Effector CD8-positive, alpha-beta T cell (primary cell): ENCODE data around the gene ARFIP1.
"Not testable (repeated sequence)": the region's sequence is repeated elsewhere in the genome, so short reads cannot be mapped to it uniquely, and the experiment has no call there.

Source experiments
- DNase-seq: peaks from one replicate; lab custom pipeline; 2025; lab: John Stamatoyannopoulos, UW

The ARFIP1 gene

DNA sequence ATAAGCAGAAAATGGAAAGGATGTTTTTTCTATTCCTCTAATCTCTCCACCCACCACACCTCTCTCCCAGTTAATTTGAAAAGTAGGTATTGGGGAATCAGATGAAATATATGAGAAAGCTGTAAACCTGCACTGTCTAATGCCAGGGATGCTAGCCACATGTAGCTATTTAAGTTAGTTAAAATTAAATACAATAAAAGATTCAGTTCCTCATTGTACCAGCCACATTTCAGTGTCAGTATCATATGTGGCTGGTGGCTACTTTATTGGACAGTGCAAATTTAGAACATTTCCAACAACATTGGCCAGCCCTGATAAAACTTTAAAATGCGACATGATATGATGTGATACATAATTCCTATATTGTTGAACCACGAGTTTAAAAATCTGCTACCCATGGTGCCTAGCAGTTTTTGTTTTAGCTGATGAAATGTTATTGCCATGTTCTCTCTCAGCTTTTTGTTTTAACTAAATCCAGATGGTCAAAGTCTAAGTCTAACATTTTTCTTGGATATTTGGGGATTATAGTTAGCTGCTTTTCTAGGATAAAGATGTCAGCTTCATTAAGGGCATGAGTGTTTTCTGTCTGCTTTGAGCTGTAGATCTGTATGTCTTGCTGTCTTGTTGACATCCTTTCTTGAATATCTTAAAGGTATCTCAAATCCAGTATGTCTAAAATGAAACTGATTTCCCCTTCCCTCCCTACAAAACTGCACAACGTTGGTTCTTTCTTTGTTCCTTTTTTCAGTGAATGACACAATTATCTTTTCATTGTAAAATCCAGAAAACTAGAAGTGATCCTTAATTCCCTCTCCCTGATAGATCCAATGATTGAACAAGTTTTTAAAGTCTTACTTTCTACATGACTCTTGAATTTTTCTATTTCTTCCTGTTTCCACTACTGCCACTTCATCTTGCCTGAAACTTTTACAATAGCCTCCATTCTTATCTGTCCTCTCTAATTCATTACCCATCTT is 6.2 kb downstream of the ARFIP1 start:
- no peak for DNase-seq

DNA sequence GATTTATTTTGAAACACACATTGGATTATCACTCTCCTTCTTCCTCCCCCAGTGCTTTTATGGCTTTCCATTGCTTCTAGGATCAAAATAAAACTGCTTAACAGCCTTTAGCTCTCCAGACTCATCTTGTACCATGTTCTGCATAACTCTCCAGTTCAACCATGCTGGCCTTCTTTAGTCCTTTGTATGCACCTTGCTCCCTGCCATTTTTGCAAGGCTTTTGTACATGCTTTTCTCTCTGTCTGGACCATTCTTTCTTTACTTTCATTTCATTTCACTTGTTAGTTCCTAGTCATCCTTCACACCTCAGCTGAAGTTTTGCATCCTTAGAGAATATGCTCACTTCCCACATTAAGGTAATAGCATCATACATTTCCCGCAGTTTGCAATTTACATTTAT is 6.9 kb downstream of the ARFIP1 start:
- DNase-seq = no peak

DNA sequence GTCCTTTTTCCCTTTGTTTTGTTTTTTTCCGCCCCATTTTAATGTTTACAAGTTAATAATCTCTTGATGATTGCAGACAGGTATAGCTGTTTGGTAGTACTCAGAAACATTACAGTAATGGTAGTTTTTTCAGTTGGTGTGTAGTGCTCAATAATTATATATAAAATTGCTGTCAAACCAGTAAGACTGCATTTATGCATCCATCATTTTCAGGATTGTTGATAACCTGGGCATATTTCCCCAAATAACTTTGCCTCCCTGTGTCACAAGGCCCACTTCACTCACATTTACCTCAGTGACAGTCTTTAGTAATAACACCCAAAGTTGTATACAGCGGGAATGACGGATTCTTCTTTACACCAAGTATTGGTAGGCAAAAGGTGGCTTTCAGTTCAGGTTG is 16.1 kb downstream of the ARFIP1 start:
- no peak for DNase-seq

DNA sequence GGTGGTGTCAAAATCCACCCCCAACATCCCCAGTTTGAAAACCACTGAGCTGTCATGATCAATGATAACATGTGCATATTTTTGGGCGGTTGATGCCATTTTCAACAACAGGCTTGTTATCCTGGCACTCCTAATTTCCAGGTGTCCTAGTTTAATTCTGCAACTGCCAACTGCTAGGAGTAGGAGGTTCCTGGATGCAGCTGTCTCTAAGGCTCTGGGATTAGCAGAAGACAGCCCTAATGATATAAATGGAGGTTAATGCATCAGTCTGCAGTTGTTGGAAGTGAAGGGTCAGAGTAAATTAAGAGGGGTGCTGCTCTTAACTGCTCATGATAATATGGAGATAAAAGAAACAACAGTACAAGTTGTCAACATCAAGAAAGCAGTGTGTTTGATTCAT is 23.8 kb downstream of the ARFIP1 start:
- DNase-seq = no peak

DNA sequence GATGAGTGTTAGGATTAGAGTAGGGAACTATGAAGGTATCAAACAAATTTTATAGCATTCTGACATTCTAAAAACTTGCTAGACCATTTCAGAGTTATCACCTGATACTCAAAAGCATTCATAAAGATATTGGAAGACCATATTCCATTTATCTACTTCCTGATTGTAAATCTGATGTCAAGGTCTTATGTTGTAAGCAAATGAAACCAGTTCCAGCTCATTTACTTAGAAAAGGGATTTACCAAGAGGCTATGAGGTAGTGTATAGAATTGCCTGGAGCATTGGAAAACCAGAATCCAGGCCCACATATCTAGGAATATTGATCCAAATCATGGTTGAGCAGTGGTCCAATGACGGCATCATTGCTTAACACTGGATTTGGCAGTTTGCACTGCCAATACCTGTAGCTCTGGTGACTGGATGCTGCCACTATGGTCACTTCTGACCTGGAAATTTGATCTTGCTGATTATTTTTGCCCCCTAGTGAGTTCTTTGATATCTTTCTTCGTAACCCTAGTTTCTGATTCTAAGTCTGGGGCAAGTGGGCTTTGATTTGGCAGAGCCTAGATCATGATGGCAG is 25.4 kb downstream of the ARFIP1 start:
- no peak for DNase-seq

DNA sequence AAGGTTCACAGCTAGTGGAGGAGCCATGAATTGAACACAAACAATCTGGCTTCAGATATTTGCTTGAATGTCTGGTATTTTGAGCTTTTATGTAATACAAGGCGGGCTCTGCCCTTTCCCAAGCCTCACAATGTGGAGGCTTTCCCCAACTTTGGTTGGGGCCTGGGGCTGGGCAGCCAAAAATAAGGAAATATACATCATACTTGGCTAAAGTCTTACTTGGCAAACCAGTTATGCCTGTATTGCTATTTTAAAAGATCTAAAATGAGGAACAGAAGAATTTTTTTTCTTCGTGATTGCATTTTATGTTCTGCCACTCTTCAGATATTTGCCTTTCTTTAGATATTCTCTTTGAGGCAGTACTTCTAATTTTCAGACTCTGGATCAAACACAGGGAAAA is 26.1 kb downstream of the ARFIP1 start:
- no peak for DNase-seq

DNA sequence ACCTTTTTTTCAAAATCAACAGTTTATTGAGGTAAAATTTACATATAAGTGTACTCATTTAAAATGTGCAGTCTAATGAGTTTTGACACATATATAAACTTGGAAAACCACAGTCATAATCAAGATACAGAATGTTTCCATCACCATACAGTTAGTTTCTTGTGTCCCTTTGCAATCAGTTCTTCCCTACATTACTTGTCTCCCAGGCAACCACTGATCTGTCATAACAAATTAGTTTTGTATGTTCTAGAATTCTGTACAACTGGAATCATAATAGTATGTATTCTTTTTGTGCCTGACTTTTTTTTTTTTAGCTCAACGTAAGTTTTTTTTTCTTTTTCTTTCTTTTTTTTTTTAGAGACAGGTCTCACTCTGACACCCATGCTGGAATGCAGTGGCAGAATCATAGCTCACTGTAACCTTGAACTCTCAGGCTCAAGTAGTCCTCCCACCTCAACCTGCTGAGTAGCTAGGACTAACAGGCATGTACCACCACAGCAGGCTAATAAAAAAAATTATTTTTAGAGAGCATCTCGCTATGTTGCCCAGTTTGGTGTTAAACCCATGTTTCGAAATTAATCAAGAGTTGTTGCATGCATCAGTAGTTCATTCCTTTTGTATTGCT is 26.9 kb downstream of the ARFIP1 start:
- DNase-seq = no peak

DNA sequence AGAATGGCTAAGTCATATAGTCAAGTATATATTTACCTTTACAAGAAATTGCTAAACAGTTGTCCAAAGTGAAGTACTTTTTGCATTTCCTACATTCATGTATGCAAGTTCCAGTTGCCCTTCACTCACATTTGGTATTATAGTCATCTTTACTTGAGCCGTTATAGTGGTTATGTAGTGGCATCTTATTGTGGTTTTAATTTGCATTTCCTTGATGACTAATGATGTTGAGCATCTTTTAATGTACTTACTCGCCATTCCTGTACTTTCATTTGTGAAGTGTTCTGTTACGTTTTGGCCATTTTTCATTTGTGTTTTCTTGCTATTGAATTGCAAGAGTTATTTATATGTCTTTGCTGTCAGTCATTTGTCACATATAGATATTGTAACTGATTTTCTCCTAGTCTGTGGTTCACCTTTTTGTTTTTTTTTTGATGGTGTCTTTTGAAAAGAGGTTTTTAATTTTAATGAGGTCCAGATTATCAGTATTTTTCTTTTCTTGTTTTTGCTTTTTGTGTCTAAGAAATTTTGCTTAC is 27.6 kb downstream of the ARFIP1 start:
- DNase-seq = no peak

DNA sequence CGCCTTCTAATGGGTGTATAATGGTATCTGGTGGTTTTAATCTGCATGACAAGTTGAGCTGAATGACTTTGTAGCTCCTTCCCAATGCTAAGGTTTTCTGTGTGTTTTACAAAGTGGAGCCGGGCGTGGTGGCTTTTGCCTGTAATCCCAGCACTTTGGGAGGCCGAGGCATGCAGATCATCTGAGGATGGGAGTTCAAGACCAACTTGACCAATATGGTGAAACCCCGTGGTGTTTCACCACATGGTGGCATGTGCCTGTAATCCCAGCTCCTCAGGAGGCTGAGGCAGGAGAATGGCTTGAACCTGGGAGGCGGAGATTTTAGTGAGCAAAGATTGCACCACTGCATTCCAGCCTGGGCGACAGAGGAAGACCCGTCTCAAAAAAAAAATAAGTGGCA is 28.9 kb downstream of the ARFIP1 start:
- no peak for DNase-seq

DNA sequence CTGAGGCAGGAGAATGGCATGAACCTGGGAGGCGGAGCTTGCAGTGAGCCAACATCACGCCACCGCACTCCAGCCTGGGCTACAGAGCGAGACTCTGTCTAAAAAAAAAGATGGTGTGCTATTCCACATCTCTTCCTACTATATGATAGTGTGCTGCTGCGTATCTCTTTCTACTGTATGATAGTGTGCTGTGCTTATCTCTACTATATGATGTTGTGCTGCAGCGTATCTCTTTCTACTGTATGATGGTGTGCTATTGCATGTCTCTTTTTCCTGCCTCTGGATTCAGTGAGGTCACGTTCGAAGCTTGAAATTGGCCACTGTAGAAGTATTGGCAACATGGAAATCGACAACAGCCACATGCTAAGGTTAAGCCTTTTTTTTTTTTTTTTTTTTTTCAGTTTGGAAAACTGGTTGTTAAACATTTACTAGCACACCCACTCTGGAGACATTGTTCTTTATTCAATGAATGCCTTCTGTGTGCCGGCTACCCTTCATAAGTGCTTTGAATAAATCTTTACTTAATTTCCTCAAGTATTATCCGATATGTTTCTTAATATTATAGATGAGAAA is 31.0 kb downstream of the ARFIP1 start:
- no peak for DNase-seq

DNA sequence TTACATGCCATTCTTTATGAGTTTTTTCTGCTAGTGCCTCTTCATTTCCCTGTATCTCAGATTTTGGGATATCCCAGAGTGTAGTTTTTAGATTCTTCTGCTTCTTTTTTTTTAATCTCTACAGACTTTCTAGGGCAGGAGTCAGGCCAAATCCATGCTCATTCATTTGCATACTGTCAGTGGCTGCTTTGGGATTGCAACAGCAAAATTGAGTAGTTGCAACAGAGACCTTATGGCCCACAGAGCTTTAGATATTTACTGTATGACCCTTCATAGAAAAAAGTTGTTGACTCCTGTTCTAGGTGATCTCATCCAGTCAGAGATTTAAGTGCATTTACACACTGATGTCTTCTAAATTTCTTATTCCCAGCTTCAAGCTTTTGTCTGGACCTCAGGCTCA is 35.3 kb downstream of the ARFIP1 start:
- DNase-seq = no peak

DNA sequence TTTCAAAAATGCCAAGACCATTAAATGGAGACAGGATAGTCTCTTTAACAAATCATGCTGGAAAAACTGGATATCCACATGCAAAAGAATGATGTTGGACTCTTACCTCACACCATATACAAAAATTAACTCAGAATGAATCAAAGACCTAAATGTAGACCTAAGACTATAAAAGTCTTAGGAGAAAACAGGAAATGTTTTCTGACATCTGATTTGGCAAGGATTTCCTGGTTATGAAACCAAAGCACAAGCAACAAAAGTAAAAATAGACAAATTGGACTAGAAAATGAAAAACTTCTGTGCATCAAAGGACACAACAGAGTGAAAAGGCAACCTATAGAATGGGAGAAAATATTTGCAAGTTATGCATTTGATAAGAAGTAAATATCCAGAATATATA is 37.6 kb downstream of the ARFIP1 start:
- no peak for DNase-seq

DNA sequence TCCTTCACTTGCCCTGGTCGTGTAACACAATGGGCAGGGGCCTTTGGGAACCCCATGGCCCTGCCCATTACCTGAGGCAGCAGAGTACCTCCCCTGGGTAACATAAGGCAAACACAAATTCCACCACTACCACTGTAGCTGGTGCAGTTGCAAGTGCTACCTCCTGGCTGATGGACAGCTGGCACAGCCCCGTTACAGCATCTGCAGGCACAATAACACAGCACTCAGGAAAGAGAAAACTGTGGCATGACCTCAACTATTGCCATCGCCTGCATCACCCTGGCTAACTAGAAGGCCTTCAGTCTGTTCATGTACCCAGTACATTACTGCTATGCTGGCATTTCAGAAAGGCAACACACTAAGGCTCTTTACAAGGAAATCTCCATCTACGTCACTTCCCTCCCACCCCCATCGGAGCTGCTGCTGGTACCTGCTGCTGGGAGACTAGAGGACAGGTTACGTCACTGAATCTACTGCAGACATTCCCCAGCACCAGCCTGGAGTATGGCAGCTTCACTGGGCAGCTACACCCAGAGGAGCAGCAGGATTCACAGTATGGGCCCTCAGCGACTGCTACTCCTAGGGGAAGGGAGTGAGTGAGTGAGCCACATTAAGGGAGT is 39.4 kb downstream of the ARFIP1 start:
- DNase-seq = no peak

DNA sequence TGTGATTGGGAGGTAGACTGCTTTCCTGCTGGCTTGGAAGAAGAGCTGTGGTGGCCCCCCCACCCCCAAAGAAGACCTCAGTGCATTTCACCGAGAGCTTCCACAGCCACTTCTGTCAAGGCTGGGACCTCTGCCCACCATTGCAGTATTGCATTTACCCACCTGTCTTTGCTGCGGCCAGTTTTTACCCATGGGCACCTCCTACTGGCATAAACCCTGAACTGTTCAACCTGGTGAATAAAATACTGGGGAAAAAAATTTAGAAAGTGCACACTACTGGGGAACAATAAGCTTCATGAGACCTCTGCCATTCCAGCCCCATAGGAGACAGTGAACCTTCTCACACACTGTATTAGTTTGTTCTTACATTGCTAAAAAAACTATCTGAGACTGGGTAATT is 40.3 kb downstream of the ARFIP1 start:
- no peak for DNase-seq

DNA sequence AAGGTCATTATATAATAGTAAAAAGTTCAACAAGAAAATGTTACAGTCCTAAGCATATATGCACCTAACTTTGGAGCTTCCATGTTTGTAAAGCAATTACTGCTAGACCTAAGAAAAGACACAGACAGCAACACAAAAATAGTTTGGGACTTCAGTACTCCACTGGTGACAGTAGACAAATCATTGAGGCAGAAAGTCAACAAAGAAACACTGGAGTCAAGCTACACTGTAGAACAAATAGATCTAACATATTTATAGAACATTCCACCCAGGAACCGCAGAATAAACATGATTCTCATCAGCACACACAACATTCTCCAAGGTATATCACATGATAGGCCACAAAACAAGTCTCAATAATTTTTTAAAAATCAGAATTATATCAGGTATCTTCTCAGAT is 42.6 kb downstream of the ARFIP1 start:
- DNase-seq = no peak

DNA sequence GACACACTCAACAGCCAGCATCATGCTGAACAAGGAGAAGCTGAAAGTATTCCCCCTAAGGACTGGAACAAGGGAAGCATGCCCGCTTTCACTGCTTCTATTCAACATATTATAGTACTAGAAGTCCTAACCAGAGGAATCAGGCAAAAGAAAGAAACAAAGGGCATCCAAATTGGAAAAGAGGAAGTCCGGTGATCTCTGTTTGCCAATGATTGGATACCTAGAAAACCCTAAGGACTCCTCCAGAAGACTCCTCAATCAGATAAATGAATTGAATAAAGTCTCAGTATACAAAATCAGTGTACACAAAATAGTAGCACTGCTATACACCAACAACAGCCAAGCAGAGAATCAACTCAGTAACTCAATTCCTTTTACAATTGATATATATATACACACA is 44.8 kb downstream of the ARFIP1 start:
- no peak for DNase-seq

DNA sequence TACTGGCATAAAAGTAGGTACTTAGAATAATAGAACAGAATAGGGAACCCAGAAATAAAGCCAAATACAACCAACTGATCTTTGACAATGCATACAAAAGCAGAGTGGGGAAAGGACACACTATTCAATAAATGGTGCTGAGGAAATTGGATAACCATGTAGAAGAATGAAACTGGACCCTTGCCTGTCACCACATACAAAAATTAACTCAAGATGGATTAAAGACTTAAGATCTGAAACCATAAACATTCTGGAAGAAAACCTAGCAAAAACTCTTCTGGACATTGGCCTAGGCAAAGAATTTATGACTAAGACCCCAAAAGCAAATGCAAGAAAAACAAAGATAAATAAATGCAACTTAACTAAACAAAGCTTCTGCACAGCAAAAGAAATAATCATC is 45.6 kb downstream of the ARFIP1 start:
- DNase-seq = no peak

DNA sequence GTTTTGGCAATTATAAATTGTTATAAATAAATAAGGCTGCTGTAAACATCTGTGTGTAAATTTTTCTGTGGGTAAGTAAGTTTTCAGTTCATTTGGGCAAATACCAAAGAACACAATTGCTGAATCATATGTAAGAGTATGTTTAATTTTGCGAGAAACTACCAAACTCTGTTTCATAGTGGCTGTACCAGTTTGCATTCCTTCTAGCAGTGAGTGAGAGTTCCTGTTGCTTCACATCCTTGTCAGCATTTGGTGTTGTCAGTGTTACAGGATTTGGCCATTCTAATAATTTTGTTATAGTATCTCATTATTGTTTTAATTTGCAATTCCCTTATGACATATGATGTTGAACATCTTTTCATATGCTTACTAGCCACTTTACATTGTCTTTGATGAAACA is 48.4 kb downstream of the ARFIP1 start:
- DNase-seq = no peak

DNA sequence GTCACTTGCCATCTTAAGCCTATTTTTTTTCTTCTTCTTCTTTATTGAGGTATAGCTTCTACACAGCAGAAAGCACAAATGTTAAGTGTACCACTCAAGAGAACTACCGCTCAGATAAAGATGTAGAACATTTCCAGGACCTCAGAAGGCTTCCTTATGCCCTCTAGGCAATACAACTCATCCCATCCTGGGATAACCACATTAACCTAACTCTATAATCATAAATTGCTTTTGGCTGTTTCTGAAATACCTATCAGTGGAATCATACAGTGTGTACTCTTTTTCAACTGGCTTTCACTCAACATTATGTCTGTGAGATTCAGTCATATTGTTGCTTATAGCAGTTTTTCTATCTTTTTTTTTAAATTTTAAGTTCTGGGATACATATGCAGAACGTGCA is 51.7 kb downstream of the ARFIP1 start:
- no peak for DNase-seq

DNA sequence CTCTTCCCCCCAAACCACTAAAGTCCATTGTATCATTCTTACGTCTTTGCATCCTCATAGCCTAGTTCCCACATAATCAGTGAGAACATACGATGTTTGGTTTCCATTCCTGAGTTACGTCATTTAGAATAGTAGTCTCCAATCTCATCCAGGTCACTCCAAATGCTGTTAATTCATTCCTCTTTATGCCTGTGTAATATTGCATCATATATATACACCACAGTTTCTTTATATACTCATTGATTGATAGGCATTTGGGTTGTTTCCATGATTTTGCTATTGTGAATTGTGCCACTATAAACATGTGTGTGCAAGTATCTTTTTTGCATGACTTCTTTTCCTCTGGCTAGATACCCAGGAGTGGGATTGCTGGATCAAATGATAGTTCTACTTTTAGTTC is 57.2 kb downstream of the ARFIP1 start:
- DNase-seq = no peak

DNA sequence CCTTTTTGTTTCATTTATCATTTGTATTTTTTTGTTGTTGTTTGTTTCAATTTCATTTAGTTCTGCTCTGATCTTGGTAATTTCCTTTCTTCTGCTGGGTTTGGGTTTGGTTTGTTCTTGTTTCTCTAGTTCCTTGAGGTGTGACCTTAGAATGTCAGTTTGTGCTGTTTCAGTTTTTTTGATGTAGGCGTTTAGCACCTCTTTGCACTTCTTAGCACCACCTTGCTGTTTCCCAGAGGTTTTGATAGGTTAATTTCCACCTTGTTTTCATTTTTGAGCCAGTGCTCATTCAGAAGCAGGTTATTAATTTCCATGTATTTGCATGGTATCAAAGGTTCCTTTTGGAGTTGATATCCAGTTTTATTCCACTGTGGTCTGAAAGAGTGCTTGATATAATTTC is 60.0 kb downstream of the ARFIP1 start:
- not testable (repeated sequence) for DNase-seq

DNA sequence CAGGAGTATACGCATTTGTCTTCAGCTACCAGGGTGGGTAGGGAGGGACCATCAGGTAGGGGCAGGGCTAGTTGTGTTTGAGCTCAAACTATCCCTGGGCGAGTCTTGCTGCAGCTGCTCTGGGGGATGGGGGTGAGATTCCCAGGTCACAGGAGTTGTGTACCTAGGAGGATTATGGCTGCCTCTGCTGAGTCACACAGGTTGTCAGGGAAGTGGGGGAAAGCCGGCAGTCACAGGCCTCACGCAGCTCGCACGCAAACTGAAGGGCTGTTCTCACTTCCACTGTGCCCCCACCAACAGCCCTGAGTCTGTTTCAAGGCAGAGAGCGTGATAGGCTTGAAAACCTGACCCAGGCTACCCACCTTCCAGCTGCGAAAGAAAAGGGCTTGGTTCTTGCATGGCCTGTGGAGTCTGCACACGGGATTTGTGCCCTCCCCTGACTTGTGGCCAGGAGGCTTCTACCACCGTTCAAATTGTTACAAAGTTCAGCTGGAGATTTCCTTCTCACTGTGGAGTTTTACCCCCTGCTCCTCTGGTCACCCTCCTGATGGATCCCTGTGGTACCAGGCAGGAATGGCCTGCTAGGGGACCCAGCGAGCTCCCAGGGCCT is 63.8 kb downstream of the ARFIP1 start:
- DNase-seq = no peak
